GM19351 (cell line): ENCODE data around the gene ATL2.
"Not testable (repeated sequence)": the region's sequence is repeated elsewhere in the genome, so short reads cannot be mapped to it uniquely, and the experiment has no call there.

Experiments used
- ATAC-seq: cut with Tn5 transposase; IDR thresholded peaks from one replicate; pipeline ENCODE4 v1.9.1; 2021; ENCODE audit warnings: mild to moderate bottlenecking, moderate library complexity; ENCODE audit not compliant: unreplicated experiment

Gene ATL2

DNA sequence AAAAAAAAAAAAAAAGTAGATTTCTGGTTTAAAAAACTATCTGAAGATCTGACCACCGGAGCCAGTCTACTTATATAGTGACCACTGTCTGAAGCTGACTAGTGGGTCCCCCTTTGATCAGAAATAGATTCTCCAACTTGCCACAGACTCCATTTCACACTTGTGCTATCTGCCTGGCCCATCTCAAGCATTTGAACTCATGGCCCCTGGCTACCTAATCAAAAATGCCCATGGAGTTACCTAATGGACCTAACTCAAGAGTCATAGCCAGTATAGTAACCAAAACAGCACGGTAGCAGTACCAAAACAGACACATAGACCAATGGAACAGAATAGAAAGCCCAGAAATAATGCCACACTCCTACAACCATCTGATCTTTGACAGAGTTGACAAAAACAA lies 17.0 kb upstream of the ATL2 start:
- no peak for ATAC-seq

DNA sequence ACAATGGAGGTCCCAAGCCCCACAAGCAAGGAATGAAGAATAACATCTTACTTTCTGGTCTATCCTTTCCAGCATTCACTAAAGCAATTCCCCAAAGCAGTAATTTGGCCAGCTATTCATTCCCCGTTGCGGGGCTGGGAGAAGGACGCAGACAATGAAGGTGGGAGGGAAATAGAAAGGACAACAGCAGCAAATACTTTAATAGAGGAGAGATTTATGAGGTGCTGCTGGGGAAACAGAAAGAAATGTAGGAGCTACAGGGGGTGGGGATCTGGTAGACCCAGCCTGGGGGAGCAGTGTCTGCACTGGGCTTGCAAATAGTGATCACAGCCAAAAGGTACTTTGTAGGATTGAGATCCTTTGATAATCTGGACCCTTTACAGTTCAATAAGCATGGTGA lies 13.9 kb upstream of the ATL2 start:
- ATAC-seq, result no peak

GRCh38 chr2:38387887-38388286 lies 10.8 kb upstream of the ATL2 start:
- no peak for ATAC-seq

DNA sequence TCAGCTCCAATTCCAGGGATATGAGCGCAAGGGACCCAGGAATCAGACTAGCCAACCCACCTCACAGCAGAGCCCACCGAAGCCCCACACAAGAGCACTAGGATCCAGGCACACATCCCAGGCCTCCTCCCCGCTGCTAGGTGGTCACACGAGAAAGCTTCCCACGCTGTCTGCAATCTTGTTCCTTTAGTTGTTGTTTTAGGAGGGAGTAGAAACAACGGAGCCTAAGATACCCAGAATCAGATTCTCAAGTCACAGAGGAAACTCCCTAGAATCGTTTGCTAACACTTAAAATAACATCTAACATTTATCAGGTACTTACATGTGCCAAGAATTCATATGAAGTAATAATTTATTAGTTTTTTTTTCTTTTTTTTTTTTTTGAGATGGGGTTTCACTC lies 9.7 kb upstream of the ATL2 start:
- no peak for ATAC-seq

GRCh38 chr2:38386377-38386776 lies 9.3 kb upstream of the ATL2 start:
- ATAC-seq, result no peak

DNA sequence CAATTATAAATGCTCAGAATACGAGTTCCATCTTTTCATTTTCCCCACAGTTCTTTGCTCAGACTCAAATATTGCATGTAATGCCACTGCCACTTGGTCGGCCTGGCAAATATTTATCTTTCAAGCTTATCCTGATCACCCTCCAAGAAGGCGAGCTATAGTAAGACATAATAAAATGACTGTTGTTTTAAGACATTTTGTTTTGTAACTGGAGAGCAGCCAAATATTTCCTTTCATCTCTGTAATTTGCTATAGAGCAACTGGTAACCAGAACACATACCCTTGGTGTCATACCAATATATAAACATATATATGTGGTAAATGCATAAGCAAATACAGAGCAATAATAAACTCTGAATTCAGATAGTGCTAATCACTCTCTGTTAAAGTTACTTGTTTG lies 7.3 kb upstream of the ATL2 start:
- ATAC-seq, result no peak

DNA sequence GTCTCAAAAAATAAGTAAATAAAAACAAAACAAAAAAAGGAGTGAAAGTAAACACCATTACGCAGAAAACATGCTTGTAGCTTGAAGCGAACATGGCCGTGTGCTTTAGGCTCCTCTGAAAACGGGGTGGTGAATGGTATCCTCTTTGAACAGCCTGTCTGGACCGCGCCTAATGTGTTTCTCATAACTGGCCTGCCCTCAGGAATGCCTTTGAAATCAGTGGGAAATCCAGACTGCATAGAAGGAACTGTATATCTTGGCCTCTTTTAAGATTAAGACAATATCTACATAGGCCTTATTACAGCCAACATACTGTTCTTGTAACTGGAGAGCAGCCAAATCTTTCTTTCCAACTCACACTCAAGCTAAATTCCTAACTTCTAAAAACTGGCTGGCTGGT lies 6.7 kb upstream of the ATL2 start:
- ATAC-seq, result not testable (repeated sequence)

- ATAC-seq, result no peak
Observed at GRCh38 chr2:38381381-38382143, 4.5 kb upstream of the ATL2 start.

DNA sequence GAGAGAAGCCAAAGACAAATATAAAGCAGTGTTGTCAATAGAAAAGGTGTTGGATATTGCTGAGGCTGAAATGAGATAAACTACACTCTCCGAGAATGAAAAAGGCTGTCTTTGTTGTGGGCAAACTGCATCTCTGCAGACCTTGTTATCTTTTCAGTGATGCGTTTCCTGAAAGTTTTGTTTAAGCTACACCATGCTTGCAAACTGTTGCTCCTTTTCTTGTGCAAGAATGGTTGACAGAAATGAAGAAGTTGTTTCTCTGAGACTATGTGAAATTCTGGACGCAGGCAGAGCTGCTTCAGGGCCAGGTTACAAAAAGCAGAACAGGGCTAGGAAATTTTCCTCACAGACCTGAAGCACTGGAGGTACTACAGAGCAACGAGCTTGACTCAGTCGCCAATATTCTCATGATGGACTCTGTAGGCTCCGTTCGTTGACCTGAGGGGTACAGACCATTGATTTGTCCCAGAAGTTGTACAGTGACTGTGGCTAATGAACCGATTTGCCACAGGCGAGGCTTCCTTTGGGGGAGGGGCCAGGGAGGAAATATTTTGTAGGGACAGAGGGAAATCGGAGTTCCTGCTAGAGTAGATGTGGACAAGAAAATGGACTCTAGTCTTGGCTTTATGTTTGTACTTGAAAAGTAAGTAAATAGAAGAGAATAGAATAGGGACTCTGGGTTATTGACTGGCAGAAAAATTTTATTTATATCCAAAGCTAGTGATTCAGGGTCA lies 3.5 kb upstream of the ATL2 start:
- no peak for ATAC-seq

GRCh38 chr2:38376346-38377049 lies 575 bp downstream of the ATL2 start:
- ATAC-seq, result peak; percentile 66

DNA sequence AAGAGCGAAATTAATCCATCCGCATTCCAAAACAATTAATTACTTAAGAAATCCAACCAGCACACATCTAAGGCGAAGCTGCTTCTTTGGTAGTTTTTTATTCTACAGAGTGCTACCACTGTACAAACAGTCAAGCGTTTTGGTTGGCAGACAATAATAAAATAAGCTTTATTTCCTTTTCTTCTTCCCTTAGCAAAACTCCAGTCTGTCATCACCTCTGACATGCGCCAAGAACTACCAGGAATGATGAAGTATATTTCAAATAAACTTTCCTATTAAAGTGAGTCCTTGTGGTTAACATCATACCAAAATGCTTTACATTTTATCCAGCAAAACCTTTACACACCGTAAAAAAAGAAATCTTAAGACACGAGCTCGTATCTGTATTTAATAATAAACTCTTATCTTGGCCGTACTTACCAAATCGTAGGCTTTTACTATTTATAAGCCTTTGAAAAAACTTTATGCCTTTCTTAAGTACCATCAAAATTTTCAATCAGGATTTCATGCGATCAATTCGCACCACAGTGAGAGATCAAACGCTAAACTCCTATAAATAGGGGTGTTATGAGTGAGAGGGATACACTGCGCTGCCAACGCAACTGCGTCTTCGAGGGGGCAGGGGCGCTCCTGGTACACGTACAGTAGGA lies 1.3 kb downstream of the ATL2 start:
- no peak for ATAC-seq

GRCh38 chr2:38374984-38375383 lies 2.1 kb downstream of the ATL2 start:
- ATAC-seq, result no peak

DNA sequence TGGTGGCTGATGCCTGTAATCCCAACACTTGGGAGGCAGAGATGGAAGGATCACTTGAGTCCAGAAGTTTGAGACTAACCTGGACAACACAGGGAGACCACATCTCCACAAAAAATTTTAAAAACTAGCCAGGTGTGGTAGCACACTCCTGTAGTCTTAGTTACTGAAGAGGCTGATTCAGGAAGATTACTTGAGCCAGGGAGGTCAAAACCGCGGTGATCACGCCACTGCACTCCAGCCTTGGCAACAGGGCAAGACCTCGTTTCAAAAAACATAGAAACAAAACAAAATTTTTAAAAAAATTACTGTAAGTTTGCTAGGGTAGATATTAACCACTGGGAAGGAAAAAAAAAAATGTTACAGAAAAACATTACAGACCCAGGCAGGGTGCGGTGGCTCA lies 5.8 kb downstream of the ATL2 start:
- ATAC-seq, result no peak

GRCh38 chr2:38370664-38371063 lies 6.4 kb downstream of the ATL2 start:
- ATAC-seq, result no peak

DNA sequence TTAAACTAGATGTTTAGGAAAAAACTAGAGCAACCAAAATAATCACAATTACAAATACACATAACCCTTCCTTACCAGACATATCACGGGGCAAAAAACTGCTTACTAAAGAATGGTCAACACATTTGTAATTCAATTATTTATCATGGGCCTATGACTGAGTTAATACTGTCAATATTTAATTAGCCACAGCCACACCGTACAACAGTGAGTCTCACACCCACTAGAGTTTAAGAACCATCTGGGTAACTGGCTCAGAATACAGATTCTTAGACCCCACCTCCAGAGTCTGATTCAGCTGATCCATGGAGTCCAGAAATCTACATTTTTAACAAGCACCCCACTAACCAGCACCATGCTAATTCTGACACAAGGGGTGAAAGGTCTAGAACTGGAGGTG lies 14.8 kb downstream of the ATL2 start:
- no peak for ATAC-seq

DNA sequence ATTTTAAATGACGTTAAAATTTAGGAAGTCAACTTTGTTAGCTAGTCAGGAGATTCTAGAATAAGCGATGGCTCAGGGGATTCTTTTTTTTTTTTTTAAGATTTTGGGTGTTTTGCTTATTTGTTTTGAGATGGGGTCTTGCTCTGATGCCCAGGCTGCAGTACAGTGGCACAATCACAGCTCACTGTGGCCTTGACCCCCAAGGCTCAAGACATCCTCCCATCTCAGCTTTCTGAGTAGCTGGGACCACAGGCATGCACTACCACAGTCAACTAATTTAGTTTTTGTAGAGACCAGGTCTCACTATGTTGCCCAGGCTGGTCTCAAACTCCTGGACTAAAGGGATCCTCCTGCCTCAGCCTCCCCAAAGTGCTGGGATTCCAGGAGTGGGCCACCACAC lies 16.9 kb downstream of the ATL2 start:
- ATAC-seq, result no peak

- no peak for ATAC-seq
Observed at GRCh38 chr2:38353402-38353801, 23.7 kb downstream of the ATL2 start.

- ATAC-seq, result no peak
Observed at GRCh38 chr2:38352336-38352735, 24.7 kb downstream of the ATL2 start.

- no peak for ATAC-seq
Observed at GRCh38 chr2:38345323-38346038, 31.6 kb downstream of the ATL2 start.

DNA sequence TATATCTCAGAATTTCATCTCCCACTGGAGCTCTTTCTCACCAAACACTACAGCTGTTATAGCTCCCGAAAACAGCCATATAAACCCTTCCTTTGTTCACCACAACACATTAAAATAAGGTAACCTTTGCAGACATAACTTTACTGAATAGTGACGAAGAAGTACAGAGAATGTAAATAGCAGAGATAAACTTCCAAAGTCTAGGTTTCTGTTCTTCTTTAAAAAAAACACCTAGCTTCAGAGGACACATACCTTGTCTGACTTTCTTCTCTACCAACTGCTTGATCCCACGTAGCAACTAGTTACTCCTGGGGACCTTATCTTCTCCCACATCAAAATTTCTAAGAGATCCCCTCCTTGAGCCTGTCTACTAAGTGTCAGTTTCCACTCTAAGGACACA lies 32.3 kb downstream of the ATL2 start:
- no peak for ATAC-seq

- ATAC-seq, result no peak
Observed at GRCh38 chr2:38343212-38343611, 33.9 kb downstream of the ATL2 start.
